GM10248 (cell line): Measurements from ENCODE around the gene UGT1A10.

ENCODE experiments used
- CTCF ChIA-PET: fragments of 300-600 bp; sonication (Branson Sonifier 250); formaldehyde crosslinking; extraction: SDS; loops from one replicate; lab custom pipeline; 2021; ENCODE audit warnings: antibody characterized with exemption; lab: Yijun Ruan, JAX
- POLR2A ChIA-PET: fragments of 350-650 bp; sonication (Branson Sonifier 250); formaldehyde crosslinking; extraction: SDS; loops from one replicate; lab custom pipeline; 2020; ENCODE audit warnings: antibody characterized with exemption; lab: Yijun Ruan, JAX
- DNase-seq: peaks from one replicate; pipeline ENCODE4 v3.0.0; 2012; ENCODE audit errors: extremely low spot score
- CTCF ChIP-seq: IDR thresholded peaks from 2 replicates; pipeline ENCODE4 v1.5.1; 2012; ENCODE audit warnings: mild to moderate bottlenecking, low read depth; ENCODE audit errors: extremely low read depth, missing control alignments, control extremely low read depth

UGT1A10 gene

GRCh38 chr2:233799716-233800115, 163.5 kb downstream of the UGT1A10 start:
- TF ChIP-seq CTCF, result no peak
- POLR2A ChIA-PET, result no interaction called here
- no peak for DNase-seq
- CTCF ChIA-PET, result interaction anchor here (1.6 kb wide), 1 partner anchor 88 kb away, joined by 3 read pairs; no protein-coding TSS in a partner anchor

GRCh38 chr2:233800208-233800607, 164.0 kb downstream of the UGT1A10 start:
- CTCF ChIA-PET, result interaction anchor here (1.6 kb wide), 1 partner anchor 89 kb away, joined by 3 read pairs; no protein-coding TSS in a partner anchor

GRCh38 chr2:233801357-233802131, 165.3 kb downstream of the UGT1A10 start:
- ChIA-PET CTCF (no interaction called here), POLR2A (no interaction called here)
- TF ChIP-seq CTCF, result no peak
- DNase-seq, result no peak

More at GRCh38 chr2:233800208-233800607, 164.0 kb downstream of the UGT1A10 start:
- POLR2A ChIA-PET, result no interaction called here
- TF ChIP-seq CTCF, result no peak
- no peak for DNase-seq

- DNase-seq, result no peak
- CTCF ChIA-PET, result no interaction called here
- POLR2A ChIA-PET, result no interaction called here
These were observed 166.0 kb downstream of the UGT1A10 start for GRCh38 chr2:233802132-233802815.

GRCh38 chr2:233803292-233803911, 167.2 kb downstream of the UGT1A10 start:
- no peak for TF ChIP-seq CTCF
- ChIA-PET POLR2A (no interaction called here), CTCF (interaction anchor here (1.4 kb wide), 1 partner anchor 11 kb away, joined by 3 read pairs; no protein-coding TSS in a partner anchor)
- no peak for DNase-seq

More at GRCh38 chr2:233802132-233802815, 166.0 kb downstream of the UGT1A10 start:
- TF ChIP-seq CTCF, result no peak

- DNase-seq, result no peak
- TF ChIP-seq CTCF, result no peak
- CTCF ChIA-PET, result interaction anchor here (1.4 kb wide), 1 partner anchor 11 kb away, joined by 3 read pairs; no protein-coding TSS in a partner anchor
- POLR2A ChIA-PET, result no interaction called here
These were observed 167.7 kb downstream of the UGT1A10 start for GRCh38 chr2:233803994-233804393.
